NT2/D1 (cell line): Measurements from ENCODE around the gene RAD51AP1.

ENCODE experiments used
- DNase-seq: peaks from one replicate; pipeline ENCODE4 v3.0.0-alpha.2; 2011; ENCODE audit warnings: low read depth, low spot score
- H3K27me3 ChIP-seq: 2 replicates; pipeline ENCODE4 v1.6.0; 2011; ENCODE audit warnings: mild to moderate bottlenecking; ENCODE audit not compliant: insufficient read length, insufficient read depth
- H3K36me3 ChIP-seq: 2 replicates; pipeline ENCODE4 v1.6.1; 2011; ENCODE audit warnings: mild to moderate bottlenecking, low read length, mixed read lengths; ENCODE audit not compliant: insufficient read depth, insufficient read length
- H3K4me1 ChIP-seq: 2 replicates; pipeline ENCODE4 v1.5.1; 2011; ENCODE audit not compliant: insufficient read depth, insufficient read length
- H3K4me3 ChIP-seq: 2 replicates; pipeline ENCODE4 v1.5.1; 2011; ENCODE audit warnings: low read depth; ENCODE audit not compliant: insufficient read length
- H3K9ac ChIP-seq: 2 replicates; pipeline ENCODE4 v1.6.0; 2011; ENCODE audit warnings: low read depth; ENCODE audit not compliant: insufficient read length
- H3K9me3 ChIP-seq: 2 replicates; pipeline ENCODE4 v1.5.1; 2011; ENCODE audit warnings: mild to moderate bottlenecking, low read length; ENCODE audit not compliant: insufficient read depth
- SUZ12 ChIP-seq: IDR thresholded peaks from 2 replicates; pipeline ENCODE4 v1.6.1; 2011; ENCODE audit not compliant: insufficient read length, insufficient read depth; ENCODE audit errors: extremely low read depth
- YY1 ChIP-seq: IDR thresholded peaks from 2 replicates; pipeline ENCODE4 v1.6.1; 2011; ENCODE audit not compliant: insufficient read length, insufficient read depth
- ZNF274 ChIP-seq: IDR thresholded peaks from 2 replicates; pipeline ENCODE4 v1.6.1; 2011; ENCODE audit warnings: mild to moderate bottlenecking, low read depth, low read length

Gene RAD51AP1

GRCh38 chr12:4595881-4596280 lies 57.2 kb downstream of the RAD51AP1 start:
- Histone ChIP-seq H3K4me1 (no peaks in the 10 kb centered on the region), H3K4me3 (no peak overlapping the region), H3K9ac (no peak overlapping the region), H3K36me3 (no peaks in the 10 kb centered on the region), H3K9me3 (no peaks in the 10 kb centered on the region), H3K27me3 (no peaks in the 10 kb centered on the region)
- no peak for DNase-seq
- no peak for TF ChIP-seq SUZ12
- TF ChIP-seq YY1: no peak
- no peak for TF ChIP-seq ZNF274

- Histone ChIP-seq H3K4me1 (no peaks in the 10 kb centered on the region), H3K36me3 (peaks cover 6% of the 10 kb centered on the region), H3K4me3 (no peak overlapping the region), H3K9ac (no peak overlapping the region), H3K9me3 (no peaks in the 10 kb centered on the region), H3K27me3 (no peaks in the 10 kb centered on the region)
- no peak for TF ChIP-seq SUZ12
- TF ChIP-seq ZNF274: no peak
- no peak for TF ChIP-seq YY1
- DNase-seq: no peak
Observed at GRCh38 chr12:4603421-4603820, 64.7 kb downstream of the RAD51AP1 start.

GRCh38 chr12:4603946-4604345 lies 65.3 kb downstream of the RAD51AP1 start:
- no peak for TF ChIP-seq ZNF274
- TF ChIP-seq YY1: no peak
- no peak for TF ChIP-seq SUZ12
- no peak overlapping the region for H3K4me3 ChIP-seq
- no peaks in the 10 kb centered on the region for H3K9me3 ChIP-seq
- peaks cover 6% of the 10 kb centered on the region for H3K36me3 ChIP-seq
- no peaks in the 10 kb centered on the region for H3K4me1 ChIP-seq
- no peak for DNase-seq
- no peaks in the 10 kb centered on the region for H3K27me3 ChIP-seq
- H3K9ac ChIP-seq: no peak overlapping the region

GRCh38 chr12:4604684-4605193 lies 66.0 kb downstream of the RAD51AP1 start:
- Histone ChIP-seq H3K36me3 (peaks cover 6% of the 10 kb centered on the region), H3K9me3 (no peaks in the 10 kb centered on the region), H3K4me1 (no peaks in the 10 kb centered on the region), H3K4me3 (peak overlapping the region; percentile 94), H3K9ac (peak overlapping the region; percentile 91), H3K27me3 (no peaks in the 10 kb centered on the region)
- DNase-seq: peak; percentile 95
- TF ChIP-seq SUZ12: no peak
- no peak for TF ChIP-seq YY1
- TF ChIP-seq ZNF274: no peak

GRCh38 chr12:4607056-4607455 lies 68.4 kb downstream of the RAD51AP1 start:
- Histone ChIP-seq H3K9me3 (no peaks in the 10 kb centered on the region), H3K36me3 (peaks cover 22% of the 10 kb centered on the region), H3K4me3 (no peak overlapping the region), H3K27me3 (no peaks in the 10 kb centered on the region), H3K9ac (no peak overlapping the region), H3K4me1 (no peaks in the 10 kb centered on the region)
- TF ChIP-seq ZNF274 (no peak), YY1 (no peak), SUZ12 (no peak)
- no peak for DNase-seq

- Histone ChIP-seq H3K4me1 (no peaks in the 10 kb centered on the region), H3K9ac (no peak overlapping the region), H3K36me3 (peaks cover 41% of the 10 kb centered on the region), H3K4me3 (no peak overlapping the region), H3K27me3 (no peaks in the 10 kb centered on the region), H3K9me3 (no peaks in the 10 kb centered on the region)
- no peak for DNase-seq
- no peak for TF ChIP-seq YY1
- no peak for TF ChIP-seq SUZ12
- TF ChIP-seq ZNF274: no peak
Observed at GRCh38 chr12:4609071-4609470, 70.4 kb downstream of the RAD51AP1 start.
